ENCODE results near the gene FOXK2. TPM values are rescaled to one million over a fixed set of nuclear protein-coding genes. Genes with fewer than 3 reads are reported as not detected.

FOXK2 gene
- total and polyA plus RNA-seq, 2 donors from 2014 or later: 13.5 to 37.9 TPM

DNA sequence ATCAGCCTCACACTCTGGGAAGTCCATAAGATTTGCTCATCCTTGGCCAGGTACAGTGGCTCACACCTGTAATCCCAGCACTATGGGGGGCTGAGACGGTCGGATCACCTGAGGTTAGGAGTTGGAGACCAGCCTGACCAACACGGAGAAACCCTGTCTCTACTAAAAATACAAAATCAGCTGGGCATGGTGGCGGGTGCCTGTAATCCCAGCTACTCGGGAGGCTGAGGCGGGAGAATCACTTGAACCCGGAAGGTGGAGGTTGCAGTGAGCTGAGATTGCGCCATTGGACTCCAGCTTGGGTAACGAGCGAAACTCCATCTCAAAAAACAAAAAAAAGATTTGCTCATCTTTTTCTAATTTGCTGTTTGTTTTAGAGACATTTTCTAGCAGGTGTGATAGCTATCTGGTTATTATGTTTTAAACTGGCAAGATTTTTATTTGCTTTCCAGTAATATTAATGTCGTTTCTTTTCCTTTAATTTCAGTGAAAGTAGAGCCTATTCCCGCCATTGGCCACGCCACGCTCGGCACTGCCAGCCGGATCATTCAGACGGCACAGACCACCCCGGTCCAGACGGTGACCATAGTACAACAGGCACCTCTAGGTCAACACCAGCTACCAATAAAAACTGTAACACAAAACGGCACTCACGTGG lies 67.2 kb downstream of the FOXK2 start:
- no peak overlapping the region for H3K27ac ChIP-seq (ENCODE audit: low read depth in 2 of 2, low read length in 2 of 2)

DNA sequence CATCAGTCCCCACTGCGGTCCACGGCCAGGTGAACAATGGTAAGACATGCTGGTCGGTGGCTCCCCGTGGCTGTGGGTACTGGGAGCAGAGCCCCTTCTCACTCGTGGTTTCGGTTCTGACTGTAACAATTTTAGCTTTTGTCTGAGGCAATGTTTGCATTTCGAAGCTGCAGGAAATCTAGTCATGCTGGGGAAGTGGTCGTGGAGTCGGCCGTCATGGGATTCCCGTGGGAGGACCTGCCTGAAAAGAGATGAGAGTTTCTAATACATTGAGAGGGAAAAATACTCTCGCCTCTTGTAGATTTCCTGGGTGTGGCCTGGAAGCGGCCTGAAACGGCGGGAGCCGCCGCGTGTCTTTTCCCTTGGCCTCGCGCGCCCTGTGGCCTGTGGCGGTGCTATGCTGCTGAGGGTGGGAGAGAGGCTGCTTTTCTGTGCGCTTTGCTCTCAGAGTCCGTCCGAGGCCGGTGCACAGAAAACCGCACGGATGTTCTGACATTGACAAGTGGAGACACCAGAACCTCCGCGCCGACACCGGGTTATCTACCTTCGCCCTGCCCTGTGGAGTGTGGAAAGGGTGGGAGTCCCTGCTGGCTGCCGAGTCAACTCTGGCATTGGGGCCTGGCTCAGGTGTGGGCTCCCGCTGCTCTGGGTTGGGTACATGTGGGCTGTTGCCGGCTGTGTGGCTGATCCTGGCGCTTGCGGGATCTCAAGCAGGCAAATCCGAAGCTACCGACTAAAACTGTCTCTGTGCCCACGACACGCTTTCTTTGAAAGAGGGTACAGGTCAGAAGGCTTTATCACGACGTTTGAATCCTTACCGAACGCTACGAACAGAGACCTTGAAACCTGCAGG lies 67.9 kb downstream of the FOXK2 start:
- peaks cover 0 to 22% (median 7%) of the 10 kb centered on the region in 3 donors for H3K36me3 ChIP-seq (ENCODE audit: control insufficient read depth in 2 of 3, insufficient read depth in 3 of 3, low read length in 3 of 3)
- H3K4me3 ChIP-seq (ENCODE audit: low read length in 3 of 3): no peak overlapping the region
- TF ChIP-seq, protein P1, sequence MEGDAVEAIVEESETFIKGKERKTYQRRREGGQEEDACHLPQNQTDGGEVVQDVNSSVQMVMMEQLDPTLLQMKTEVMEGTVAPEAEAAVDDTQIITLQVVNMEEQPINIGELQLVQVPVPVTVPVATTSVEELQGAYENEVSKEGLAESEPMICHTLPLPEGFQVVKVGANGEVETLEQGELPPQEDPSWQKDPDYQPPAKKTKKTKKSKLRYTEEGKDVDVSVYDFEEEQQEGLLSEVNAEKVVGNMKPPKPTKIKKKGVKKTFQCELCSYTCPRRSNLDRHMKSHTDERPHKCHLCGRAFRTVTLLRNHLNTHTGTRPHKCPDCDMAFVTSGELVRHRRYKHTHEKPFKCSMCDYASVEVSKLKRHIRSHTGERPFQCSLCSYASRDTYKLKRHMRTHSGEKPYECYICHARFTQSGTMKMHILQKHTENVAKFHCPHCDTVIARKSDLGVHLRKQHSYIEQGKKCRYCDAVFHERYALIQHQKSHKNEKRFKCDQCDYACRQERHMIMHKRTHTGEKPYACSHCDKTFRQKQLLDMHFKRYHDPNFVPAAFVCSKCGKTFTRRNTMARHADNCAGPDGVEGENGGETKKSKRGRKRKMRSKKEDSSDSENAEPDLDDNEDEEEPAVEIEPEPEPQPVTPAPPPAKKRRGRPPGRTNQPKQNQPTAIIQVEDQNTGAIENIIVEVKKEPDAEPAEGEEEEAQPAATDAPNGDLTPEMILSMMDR (IDR thresholded peaks at IDR 0.05; ENCODE audit: borderline replicate concordance, extremely low read depth, insufficient read depth): no peak
- peaks cover 0 to 2% (median 2%) of the 10 kb centered on the region in 3 donors for H3K4me1 ChIP-seq (ENCODE audit: control insufficient read depth in 2 of 3, insufficient read depth in 2 of 3, low read depth in 1 of 3, low read length in 3 of 3)
- H3K27me3 ChIP-seq (ENCODE audit: control insufficient read depth, insufficient read depth, low read length): no peaks in the 10 kb centered on the region
- no peak overlapping the region for H3K27ac ChIP-seq (ENCODE audit: low read depth in 2 of 2, low read length in 2 of 2)
- no peak overlapping the region for H3K9ac ChIP-seq (ENCODE audit: low read length in 3 of 3)
- intact Hi-C loops (cut with DNase I): no loop called here
- DNase-seq: peak in 1 of 5 donors; percentile 71
- H3K9me3 ChIP-seq (ENCODE audit: control insufficient read depth in 2 of 3, insufficient read depth in 1 of 3, low read length in 3 of 3): no peaks in the 10 kb centered on the region
- FAIRE-seq: no peak

More for the DNA sequence above, 67.2 kb downstream of the FOXK2 start:
- H3K4me3 ChIP-seq (ENCODE audit: low read length in 3 of 3): no peak overlapping the region
- DNase-seq (peak in 1 of 5 donors; percentile 34), FAIRE-seq (no peak)
- H3K4me1 ChIP-seq (ENCODE audit: control insufficient read depth in 2 of 3, insufficient read depth in 2 of 3, low read depth in 1 of 3, low read length in 3 of 3): no peaks in the 10 kb centered on the region
- no peak overlapping the region for H3K9ac ChIP-seq (ENCODE audit: low read length in 3 of 3)
- no peaks in the 10 kb centered on the region for H3K27me3 ChIP-seq (ENCODE audit: control insufficient read depth, insufficient read depth, low read length)
- H3K9me3 ChIP-seq (ENCODE audit: control insufficient read depth in 2 of 3, insufficient read depth in 1 of 3, low read length in 3 of 3): no peaks in the 10 kb centered on the region
- intact Hi-C loops (cut with DNase I): no loop called here
- TF ChIP-seq, protein P1 (IDR thresholded peaks at IDR 0.05; ENCODE audit: borderline replicate concordance, extremely low read depth, insufficient read depth): no peak
- peaks cover 0 to 25% (median 7%) of the 10 kb centered on the region in 3 donors for H3K36me3 ChIP-seq (ENCODE audit: control insufficient read depth in 2 of 3, insufficient read depth in 3 of 3, low read length in 3 of 3)

DNA sequence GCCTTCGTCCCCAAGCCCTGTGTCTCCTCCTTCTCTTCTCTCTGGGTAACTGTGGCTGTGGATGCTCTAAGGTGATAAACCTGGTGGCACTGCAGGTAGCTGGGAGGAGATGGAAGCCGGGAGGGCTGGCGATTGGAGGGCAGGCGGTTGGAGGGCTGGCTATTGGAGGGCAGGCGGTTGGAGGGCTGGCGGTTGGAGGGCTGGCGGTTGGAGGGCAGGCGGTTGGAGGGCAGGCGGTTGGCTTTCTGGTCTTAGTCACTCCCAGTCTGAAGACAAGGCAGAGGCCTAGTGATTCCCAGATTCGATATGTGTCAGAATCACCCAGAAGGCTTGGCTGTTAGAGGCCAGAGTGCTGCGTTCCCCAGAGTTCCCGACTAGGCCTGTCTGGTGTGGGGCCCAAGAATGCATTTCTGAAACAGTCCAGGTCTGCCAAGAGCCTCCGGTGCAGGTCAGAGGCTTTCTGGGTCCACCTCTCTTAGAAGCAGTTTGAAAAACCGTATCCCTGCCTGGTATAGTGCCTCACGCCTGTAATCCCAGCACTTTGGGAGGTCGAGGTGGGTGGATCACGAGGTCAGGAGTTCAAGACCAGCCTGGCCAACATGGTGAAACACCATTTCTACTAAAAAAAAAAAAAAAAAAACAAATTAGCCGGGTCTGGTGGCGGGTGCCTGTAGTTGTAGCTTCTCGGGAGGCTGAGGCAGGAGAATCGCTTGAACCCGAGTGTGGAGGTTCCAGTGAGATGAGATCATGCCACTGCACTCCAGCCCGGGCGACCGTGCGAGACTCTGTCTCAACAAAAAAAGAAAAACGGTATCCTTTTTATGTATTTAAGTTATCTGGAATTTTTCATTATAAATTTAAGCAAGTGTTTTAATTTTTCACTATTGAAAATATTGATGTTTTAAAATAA lies 69.0 kb downstream of the FOXK2 start:
- no peaks in the 10 kb centered on the region for H3K27me3 ChIP-seq (ENCODE audit: control insufficient read depth, insufficient read depth, low read length)
- TF ChIP-seq, protein P1 (IDR thresholded peaks at IDR 0.05; ENCODE audit: borderline replicate concordance, extremely low read depth, insufficient read depth): no peak
- peak in 1 of 5 donors; percentile 41 for DNase-seq
- no peak for FAIRE-seq
- H3K9me3 ChIP-seq (ENCODE audit: control insufficient read depth in 2 of 3, insufficient read depth in 1 of 3, low read length in 3 of 3): no peaks in the 10 kb centered on the region
- intact Hi-C loops (cut with DNase I): no loop called here
- H3K9ac ChIP-seq (ENCODE audit: low read length in 3 of 3): no peak overlapping the region
- H3K27ac ChIP-seq (ENCODE audit: low read depth in 2 of 2, low read length in 2 of 2): no peak overlapping the region
- H3K36me3 ChIP-seq (ENCODE audit: control insufficient read depth in 2 of 3, insufficient read depth in 3 of 3, low read length in 3 of 3): peaks cover 0 to 16% (median 7%) of the 10 kb centered on the region in 3 donors
- no peak overlapping the region for H3K4me3 ChIP-seq (ENCODE audit: low read length in 3 of 3)
- peaks cover 0 to 7% (median 6%) of the 10 kb centered on the region in 3 donors for H3K4me1 ChIP-seq (ENCODE audit: control insufficient read depth in 2 of 3, insufficient read depth in 2 of 3, low read depth in 1 of 3, low read length in 3 of 3)
